ENCODE measurements around the gene FAM162A.

Gene FAM162A

DNA sequence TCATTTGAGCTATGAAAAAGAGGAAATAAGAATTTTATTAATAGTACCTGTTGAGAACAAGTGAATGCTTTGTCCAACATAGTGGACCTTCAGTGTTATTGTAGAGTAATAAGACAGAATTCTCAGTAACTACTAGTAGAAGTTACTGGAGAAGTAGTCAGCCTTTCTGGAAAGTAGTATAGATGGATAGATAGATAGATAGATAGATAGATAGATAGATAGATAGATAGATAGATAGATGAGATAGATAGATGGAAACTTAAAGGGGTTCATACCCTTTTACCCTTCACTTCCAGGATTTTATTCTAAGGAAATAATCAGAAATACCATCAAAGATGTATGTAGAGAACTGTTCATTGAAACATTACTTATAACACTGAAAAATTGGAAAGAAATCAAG, 5.2 kb downstream of the FAM162A start:
- no peak for DNase-seq (ENCODE audit: low read depth)

DNA sequence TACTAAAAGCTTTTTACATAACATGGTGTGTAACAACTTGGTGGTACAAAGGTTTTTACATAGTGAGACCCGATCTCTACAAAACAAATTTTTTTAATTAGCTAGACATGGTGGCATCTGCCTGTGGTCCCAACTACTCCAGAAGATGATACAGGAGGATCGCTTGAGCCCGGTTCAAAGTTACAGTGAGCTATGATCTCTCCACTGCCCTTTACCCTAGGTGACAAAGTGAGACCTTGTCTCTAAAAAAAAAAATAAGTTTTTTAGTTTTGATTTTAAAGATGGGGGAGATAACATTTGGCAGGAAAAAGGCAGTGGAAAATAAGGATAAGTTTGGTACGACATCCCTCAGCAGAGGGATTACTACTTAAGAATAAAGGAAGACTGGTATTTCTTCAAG, 5.9 kb downstream of the FAM162A start:
- DNase-seq (ENCODE audit: low read depth), result no peak

DNA sequence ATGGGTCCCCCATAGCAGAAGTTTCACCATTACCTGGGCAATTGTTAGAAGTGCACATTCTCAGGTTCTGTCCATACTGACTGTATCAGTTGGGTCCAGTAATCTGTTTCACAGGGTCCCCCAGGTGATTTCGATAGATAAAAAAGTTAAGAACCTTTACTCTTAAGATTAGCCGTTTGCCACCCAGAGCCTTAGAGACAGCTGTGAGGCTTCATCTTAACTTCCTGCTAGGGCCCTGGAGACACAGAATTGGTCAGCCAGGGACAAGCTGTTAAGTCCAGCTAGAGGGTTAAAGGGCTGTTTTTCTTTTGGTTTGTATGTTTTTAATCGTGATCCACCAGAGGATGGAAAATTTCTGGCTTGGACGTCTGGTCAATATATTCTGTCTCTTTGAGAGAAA, 6.7 kb downstream of the FAM162A start:
- DNase-seq (ENCODE audit: low read depth), result no peak

DNA sequence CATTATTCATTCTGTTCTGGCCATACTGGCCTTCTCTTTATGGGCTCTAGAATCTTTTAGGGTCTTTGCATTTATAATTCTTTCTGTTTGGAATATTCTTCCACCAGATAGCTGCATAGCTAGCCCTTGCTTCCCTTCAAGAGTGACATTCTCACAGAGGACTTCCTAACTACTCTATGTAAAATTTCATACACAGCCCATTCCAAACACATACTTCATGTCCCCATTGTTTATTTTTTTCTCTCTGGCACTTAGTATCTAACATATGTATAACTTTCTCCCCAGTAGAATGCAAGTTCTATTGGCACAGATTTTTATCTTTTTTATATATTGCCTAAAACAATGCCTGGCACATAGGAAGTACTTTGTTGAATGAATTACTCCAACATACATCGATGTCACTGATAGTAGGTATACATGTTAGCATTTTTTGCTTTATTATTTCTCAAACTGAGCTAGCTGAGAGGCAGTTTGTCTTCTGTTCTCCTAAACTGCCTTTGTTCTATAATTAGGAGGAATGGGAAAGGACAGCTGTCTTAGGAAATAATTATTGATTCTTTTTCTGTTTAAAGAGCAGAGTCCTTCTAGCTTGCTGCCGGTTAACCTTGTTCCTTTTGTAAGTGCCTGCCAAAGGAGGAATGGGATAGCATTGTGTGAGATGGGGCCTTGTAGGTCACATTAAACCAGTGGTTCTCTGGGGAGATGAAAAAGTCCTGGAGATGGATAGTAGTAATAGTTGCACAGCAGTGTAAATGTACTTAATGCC, 7.9 kb downstream of the FAM162A start:
- DNase-seq (ENCODE audit: low read depth), result no peak

DNA sequence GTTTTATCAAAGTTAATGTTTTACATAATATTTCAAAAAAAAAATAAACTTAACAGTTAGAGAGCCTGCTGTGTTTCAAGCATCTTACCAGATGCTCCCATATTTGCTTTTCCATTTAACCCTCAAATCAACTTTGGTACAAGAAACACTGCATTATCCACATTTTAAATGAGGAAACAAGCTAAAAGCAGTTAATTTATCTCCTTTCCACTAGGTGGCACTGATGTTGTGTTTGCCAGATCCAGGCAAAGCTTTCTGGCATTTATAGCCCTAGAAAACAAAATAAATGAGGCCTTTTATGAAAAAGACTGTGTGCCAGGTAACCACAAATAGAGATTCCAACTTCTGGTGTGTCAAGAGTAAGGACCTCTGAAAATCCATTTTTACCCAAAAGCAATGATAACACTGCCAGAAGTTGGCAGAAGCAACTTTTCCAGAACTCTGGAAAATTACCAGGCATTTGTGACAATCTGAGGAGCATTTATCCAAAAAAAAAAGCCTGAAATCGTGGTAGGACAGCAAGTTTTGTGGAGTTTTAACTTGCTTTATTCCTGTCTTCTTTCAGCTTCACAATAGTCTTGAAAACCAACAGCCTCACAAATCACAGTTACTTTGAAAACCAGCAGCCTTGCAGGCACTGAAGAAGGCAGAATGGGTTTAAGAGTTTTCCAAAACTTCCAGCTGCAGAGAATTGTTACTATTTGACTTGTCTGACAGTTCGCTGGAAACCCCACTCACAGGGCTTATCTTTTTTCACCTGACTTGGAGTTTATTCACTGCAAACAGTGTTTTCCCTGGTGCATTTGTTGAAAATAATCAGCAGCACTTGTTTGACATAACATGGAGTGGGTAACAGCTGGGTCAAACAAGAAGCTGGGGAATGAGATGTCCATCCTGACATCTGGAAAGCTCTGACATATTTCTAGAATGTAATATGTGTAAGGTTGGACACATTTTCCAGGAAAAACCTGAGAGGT, 9.2 kb downstream of the FAM162A start:
- peak; percentile 40 for DNase-seq (ENCODE audit: low read depth)

DNA sequence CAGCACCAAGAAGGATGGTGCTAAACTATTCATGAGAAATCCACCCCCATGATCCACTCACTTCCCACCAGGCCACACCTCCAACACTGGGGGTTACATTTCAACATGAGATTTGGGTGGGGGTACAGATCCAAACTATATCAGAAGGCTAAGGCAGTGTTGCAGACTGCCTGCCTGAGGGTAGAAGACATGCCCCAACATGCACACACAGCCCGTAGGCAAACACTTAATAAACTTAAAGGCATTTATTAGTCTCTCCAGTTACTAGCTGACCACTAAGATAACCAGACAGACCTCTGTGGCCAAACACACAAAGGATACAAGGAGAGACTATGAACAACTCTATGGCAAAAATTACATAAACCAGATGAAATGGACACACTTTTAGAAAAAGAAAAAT, 10.2 kb downstream of the FAM162A start:
- no peak for DNase-seq (ENCODE audit: low read depth)

DNA sequence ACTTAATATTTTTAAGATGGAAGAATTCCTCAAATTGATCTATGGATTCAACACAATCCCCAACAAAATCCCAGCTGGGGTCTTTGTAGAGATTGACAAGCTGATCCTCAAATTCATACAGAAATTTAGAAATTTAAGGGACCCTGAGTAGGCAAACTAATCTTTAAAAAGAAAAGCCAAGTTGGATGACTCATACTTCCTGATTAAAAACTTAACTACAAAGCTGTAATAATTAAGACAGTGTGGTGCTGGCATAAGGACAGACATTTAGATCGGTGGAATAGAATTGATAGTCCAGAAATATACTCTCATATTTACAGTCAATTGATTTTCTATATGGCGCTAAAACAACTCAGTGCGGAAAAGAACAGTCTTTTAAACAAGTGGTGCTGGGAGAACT, 11.6 kb downstream of the FAM162A start:
- no peak for DNase-seq (ENCODE audit: low read depth)

DNA sequence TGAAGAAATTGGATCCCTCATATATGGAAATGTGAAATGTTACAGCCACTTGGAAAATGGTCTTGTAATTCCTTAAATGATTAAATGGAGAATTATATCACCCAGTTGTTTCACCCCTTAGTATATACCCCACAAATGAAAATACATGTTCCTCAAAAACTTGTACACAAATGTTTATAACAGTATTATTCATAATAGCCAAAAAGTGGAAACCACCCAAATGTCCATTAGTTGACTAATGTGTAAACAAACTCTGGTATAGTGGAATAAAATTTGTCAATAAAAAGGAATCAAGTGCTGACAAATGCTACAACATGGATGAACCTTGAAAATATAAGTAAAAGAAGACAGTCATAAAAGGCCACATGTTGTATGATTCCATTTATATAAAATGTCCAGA, 12.5 kb downstream of the FAM162A start:
- DNase-seq (ENCODE audit: low read depth), result no peak

DNA sequence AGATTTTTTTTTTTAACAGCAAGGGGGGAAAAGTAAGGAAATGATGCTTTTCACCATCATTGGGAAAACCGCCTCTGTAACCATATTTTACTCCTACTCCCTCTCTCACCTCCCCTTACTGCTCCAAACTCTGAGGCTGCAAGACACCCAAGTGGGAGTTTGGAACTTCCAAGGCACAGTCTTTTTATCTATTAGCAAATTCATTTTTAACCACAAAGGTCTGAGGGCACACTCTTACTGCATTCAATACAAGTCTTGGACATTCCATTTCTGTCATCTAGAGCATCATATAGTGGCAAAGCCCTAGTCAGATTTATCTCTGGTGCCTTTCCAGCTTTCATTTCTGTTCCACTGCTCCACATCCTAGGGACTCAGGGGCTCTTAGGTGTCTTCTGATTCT, 13.2 kb downstream of the FAM162A start:
- DNase-seq (ENCODE audit: low read depth), result no peak

DNA sequence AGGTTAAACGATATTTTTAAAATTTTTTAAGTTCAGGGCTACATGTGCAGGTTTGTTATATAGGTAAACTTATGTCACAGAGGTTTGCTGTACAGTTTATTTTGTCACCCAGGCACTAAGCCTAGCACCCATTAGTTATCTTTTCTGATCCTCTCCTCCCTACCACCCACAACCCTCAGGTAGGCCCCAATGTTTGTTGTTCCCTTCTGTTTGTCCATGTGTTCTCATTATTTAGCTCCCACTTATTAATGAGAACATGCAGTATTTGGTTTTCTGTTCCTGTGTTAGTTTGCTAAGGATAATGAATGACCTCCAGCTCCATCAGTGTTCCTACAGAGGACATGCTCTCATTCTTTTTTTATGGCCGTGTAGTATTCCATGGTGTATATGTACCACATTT, 14.9 kb downstream of the FAM162A start:
- DNase-seq (ENCODE audit: low read depth), result no peak

DNA sequence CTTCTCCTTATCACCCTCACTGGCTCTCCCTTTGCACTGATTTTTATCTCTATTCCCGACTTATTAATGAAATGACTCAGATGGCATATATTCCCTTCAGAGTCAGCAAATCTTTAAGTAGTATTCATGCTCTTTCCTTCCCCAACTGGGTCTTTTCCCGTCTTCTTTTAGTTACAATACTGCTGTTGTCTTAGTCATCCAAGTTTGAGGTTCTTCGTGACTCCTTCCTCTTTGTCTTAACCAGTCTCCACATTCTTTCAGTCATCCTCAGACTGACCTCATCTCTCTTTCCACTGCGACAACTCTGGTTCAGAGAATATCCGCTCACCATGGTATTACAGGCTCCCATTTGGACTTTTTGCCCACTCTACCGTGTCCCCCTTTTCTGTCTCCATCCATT, 19.5 kb downstream of the FAM162A start:
- no peak for DNase-seq (ENCODE audit: low read depth)

DNA sequence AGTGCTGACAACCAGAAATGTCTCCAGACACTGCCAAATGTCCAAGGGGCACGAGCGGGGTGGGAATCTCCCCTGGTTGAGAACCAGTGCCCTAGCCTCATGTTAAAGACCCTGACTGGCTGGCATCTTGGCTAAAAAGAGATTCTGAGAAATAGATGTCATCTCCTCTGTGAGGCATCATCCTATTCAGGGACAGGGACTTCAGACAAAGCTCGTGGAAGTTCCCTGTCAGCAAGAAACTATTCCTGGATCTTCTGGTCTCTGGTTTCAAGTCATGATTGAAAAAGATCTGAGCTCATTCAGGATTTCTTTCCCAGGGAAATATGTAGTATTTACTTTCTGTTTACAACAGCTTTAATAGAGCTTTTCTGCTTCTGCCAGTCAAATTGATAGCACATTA, 21.0 kb downstream of the FAM162A start:
- DNase-seq (ENCODE audit: low read depth), result no peak

DNA sequence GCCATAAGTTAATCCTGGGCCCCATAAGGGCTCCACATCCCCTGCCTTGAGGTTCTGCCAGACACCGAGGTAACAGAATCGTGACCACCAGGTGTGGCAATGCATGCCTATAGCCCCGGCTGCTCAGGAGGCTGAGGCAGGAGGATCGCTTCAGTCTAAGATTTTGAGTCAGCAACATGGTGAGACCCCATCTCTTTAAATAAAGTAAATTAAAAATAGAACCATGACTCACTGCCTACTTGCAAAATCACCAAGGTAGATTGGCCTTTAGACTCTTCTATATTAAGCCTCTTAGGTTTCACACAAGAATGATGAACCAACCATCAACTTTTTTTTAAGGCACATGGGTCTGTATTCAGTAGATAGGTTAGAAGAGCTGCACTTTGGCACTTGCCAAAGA, 22.2 kb downstream of the FAM162A start:
- no peak for DNase-seq (ENCODE audit: low read depth)

DNA sequence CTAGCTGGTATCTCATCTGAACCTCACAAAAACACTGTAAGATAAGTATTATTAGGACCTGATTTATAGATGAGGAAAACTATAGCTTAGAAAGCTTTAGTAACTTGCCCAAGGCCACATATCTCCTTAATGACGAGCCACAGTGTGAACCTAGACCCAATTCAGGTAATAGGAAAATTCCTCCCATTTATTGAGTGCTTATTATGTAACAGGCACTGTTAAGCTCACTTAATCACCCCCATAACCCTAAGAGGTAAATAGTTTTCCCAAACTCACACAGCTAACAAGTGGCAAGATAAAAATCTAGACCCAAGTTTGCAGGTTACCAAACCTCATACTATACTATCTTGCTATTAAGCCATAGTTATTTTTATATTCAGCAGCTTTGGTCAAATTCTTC, 24.0 kb downstream of the FAM162A start:
- no peak for DNase-seq (ENCODE audit: low read depth)

DNA sequence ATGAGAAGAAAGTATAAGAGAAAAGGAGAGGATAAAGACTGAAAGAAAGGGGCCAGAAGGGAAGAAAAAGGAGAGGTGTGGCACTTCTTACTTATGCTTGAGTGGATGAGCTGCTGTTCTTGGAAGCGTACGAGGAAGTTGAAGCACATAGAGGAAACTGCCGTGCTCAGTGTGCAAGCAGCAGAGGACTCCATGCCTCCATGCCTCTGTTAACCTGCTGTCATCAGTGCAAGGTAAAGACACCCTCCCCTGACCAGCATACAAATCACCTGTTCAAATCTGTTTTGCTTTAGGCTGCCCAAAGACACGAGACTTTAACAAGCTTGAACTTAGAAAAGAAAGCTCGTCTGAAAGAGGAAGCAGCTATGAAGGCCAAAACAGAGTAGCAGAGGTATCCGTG, 25.5 kb downstream of the FAM162A start:
- no peak for DNase-seq (ENCODE audit: low read depth)

DNA sequence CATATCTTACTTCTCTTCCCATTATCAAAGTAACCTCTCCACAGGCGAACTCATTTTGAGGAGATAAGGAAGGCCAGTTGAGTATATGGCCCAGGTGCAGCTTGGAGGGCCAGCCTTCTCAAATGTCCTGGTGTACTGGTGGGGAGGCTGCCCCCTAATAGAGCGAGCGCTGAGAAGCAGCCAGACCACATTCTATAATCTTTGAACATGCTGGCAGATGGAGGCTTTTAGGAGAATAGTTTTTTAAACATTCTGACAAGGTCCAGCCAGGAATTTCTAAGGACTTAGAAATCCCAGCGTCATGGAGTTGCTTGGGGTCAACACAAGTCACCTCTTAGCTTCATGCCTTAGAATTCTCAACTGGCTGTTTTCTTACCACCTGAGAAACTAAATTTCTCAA, 26.1 kb downstream of the FAM162A start:
- DNase-seq (ENCODE audit: low read depth), result no peak

DNA sequence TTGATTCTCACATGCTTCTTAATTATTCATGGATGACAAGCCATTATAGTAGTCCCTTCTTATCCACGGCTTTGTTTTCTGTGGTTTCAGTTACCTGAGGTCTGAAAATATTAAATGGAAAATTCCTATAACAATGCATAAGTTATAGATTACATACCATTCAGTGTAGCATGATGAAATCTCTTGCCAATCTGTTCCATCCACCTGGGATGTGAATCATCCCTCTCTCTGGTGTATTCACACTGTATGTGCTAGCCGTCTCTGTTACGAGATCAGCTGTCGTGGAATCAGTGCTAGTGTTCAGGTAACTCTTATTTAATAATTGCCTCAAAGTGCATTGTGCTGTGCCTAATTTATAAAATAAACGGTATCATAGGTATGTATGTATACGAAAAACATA, 26.7 kb downstream of the FAM162A start:
- DNase-seq (ENCODE audit: low read depth), result no peak

DNA sequence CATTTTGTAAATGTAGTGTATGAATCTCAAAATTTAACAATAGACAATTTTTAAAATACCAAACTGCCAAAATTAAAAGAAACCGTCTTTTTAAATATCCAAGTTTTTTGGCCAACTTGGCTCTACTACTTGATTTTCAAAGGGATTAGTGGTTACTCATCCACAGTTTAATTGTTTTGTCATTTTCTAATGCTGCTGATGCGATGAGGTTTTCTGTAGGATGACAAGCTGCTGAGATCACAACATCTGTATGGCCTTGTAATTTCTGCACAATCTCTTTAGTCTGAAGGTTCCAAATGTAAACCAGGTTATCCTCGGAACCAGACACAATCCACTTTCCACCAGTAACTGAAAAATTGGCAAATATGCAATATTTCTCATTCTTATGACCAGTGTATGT, 30.4 kb downstream of the FAM162A start:
- no peak for DNase-seq (ENCODE audit: low read depth)

DNA sequence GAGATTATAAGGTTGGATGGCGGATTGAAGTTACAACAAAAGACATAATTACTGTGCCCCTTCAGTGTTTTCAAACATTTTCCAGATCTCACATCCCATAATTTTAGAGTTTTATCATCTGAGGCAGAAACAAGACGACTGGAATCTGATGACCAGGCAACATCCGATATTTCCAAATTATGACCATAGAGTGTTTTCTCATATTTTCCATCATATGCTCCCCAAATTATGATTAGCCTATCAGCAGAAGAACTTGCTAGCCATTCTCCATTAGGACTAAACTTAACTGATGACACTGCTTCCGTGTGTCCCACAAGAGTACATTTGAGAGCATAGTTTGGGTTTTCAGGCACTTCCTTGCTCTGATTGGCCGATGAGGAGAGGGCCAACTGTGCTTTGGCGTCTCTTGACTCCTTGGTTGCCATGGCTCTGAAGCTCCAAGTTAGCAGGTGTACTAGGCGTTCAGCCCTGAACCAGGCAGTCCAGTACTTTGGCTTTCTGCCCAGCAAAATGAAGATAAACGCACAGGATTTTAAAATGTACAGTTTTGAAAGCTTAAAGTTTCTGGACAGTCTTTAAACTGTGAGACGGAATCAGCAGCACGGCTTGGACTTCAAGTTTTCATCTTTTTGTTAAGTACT, 31.2 kb downstream of the FAM162A start:
- DNase-seq (ENCODE audit: low read depth), result peak; percentile 8

DNA sequence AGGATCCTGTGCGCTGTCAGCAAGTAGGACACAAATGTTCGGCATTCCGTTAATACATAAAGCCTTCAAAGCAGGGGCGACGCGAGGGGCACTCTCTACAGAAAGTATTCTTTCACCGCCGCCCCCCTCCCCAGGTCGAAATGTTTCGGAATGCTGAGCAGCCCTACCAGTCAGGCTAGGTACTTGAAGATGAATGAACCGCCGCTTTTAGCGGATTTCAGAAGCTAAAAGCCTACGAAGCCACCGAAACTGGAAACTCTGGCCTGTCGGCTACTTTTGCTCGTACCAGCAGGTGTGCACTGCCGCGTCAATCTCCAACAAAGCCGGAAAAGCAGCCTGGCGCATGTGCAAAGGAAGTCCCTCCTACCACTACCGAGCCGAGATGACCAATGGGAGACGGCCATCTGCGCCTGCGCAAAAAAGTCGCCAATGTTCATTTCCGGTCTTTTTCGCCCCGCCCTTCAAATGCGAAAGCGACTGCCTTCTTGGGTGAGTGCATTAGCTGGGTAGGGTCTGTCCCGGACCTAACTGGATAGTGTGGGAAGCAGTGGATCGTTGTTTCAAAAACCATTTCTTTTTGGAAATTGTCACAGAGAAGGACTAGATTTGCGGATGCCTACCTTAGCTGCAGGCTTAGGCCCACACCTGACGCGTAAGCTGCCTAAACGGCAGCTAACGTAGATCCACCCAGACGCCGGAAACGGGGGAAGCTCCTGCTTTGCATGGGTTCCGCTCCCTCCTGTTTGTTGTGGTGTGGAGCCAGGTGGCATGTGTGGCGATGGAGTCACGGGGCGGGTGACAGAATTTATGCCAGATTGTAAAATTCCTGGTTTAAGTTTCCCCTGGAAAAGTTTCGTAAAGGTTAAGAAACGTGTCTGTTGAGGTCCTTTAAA, 32.0 kb downstream of the FAM162A start, which contains the start of gene WDR5B:
WDR5B (minus strand) TSS at position 301 of the 893 bp plus-strand sequence. CDS start 534 bp downstream, outside the sequence.
- peak; percentile 95 for DNase-seq (ENCODE audit: low read depth)

DNA sequence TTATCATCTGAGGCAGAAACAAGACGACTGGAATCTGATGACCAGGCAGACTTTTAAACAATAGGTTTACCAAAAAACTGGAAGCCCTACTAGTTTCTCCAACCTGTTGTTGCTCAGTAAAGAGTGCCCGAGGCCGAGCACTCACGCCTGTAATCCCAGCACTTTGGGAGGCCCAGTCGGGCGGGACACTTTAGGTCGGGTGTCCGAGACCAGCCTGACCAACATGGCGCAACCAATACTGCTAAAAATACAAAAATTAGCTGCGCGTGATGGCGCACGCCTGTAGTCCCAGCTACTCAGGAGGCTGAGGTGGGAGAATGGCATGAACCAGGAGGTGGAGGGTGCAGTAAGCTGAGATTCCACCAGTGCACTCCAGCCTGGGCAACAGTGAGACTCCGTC, 33.0 kb downstream of the FAM162A start:
- DNase-seq (ENCODE audit: low read depth), result no peak

DNA sequence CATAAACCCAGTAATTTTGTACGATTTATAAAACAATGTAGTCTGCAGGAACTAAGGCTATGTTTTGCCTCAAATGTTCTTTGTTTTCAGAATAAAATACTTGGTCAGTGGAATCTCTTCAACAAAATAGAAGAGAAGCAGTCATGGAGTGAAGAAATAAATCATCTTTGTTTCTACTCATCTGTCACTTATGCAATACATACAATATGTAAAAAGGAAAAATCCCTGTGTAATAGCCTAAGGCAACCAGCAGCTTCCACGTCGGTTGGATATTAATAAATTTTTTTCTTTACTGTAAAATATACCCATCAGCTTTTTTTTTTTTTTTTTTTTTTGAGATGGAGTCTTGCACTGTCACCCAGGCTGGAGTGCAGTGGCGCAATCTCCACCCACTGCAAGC, 37.1 kb downstream of the FAM162A start:
- no peak for DNase-seq (ENCODE audit: low read depth)

Data from fibroblast of the conjunctiva (primary cell).